Esophagus squamous epithelium (tissue), 5 donors: Measurements from ENCODE around the gene POC1B. TPM values are rescaled to one million over a fixed set of nuclear protein-coding genes. Genes with fewer than 3 reads are reported as not detected.

Experiments used
- DNase-seq: peaks from one replicate; lab custom pipeline; 2025; lab: John Stamatoyannopoulos, UW
- H3K27ac ChIP-seq, 4 donors: fragments of 200-600 bp; sonication (generic); one replicate each; pipeline ENCODE4 v1.5.1; 2016 to 2019; ENCODE audit warnings: mild to moderate bottlenecking in 1 of 4
- H3K27me3 ChIP-seq, 4 donors: fragments of 200-600 bp; sonication (generic); 1 replicate in 3 of 4; 2 replicates in 1 of 4; pipeline versions ENCODE4 v1.5.1 to v1.6.0; 2017 to 2021; ENCODE audit warnings: antibody characterized with exemption in 1 of 4
- H3K36me3 ChIP-seq, 3 donors: fragments of 200-600 bp; sonication (generic); one replicate each; pipeline ENCODE4 v1.5.1; 2016 to 2019
- H3K4me1 ChIP-seq, 3 donors: fragments of 200-600 bp; sonication (generic); one replicate each; pipeline ENCODE4 v1.5.1; 2017 to 2019
- H3K4me3 ChIP-seq, 4 donors: fragments of 200-600 bp; sonication (generic); 1 replicate in 3 of 4; 2 replicates in 1 of 4; pipeline ENCODE4 v1.5.1; 2016 to 2019; ENCODE audit warnings: mild to moderate bottlenecking in 2 of 4, moderate library complexity in 1 of 4
- H3K9me3 ChIP-seq, 3 donors: fragments of 200-600 bp; sonication (generic); one replicate each; pipeline ENCODE4 v1.5.1; 2016 to 2019
- CTCF ChIP-seq, 6 experiments: fragments of 450-650 bp in 4 of 6; fragments of 200-600 bp in 2 of 6; sonication (generic) in 2 of 6; IDR thresholded peaks; one replicate each; pipeline ENCODE4 v1.5.1; 2016 to 2019; ENCODE audit warnings: antibody characterized with exemption in 6 of 6, mild to moderate bottlenecking in 4 of 6, moderate library complexity in 4 of 6
- POLR2A ChIP-seq, 4 donors: fragments of 450-650 bp; IDR thresholded peaks; one replicate each; pipeline ENCODE4 v1.6.1; 2017; ENCODE audit warnings: antibody characterized with exemption in 4 of 4, mild to moderate bottlenecking in 4 of 4, moderate library complexity in 3 of 4
- WGBS, 2 donors: methylation state at CpG; one replicate each; pipeline ENCODE4 v1.1.5; 2018; 5-methylcytosine and 5-hydroxymethylcytosine counted together
- intact Hi-C: fragments of 100-400 bp; cut with DNase I; formaldehyde crosslinking; loops from one replicate; pipeline ENCODE4 v1.15.0; 2022
- total RNA-seq, 4 donors: library from RNA; depleted of rRNA; stranded (reverse); fragments of >200 nt; gene quantifications; one replicate each; pipeline ENCODE4 v1.1.0, GENCODE V29; 2016
- donor health status: DM: yes; HTN: yes; CAD: no.

Gene POC1B
- total RNA-seq, 4 donors from 2014 or later: 12.9 to 21.4 (median 15.3) TPM

GRCh38 chr12:89493670-89494302 is 32.1 kb downstream of the POC1B start:
- H3K4me3 ChIP-seq: no peak overlapping the region
- no peak overlapping the region for H3K27ac ChIP-seq
- TF ChIP-seq CTCF (IDR thresholded peaks at IDR 0.05): no peak
- TF ChIP-seq POLR2A (IDR thresholded peaks at IDR 0.05): no peak
- H3K36me3 ChIP-seq: peaks cover 0 to 29% (median 0%) of the 10 kb centered on the region in 3 donors
- DNase-seq: no peak
- intact Hi-C loops: no loop called here
- 86 to 90% methylated on average over 5 of the region's 5 CpGs for WGBS, 2 donors
- no peaks in the 10 kb centered on the region for H3K27me3 ChIP-seq
- H3K9me3 ChIP-seq: no peaks in the 10 kb centered on the region
- H3K4me1 ChIP-seq: no peaks in the 10 kb centered on the region

- Histone ChIP-seq H3K27ac (no peak overlapping the region), H3K27me3 (no peaks in the 10 kb centered on the region), H3K4me3 (no peak overlapping the region), H3K36me3 (peaks cover 0 to 38% (median 0%) of the 10 kb centered on the region in 3 donors), H3K4me1 (no peaks in the 10 kb centered on the region), H3K9me3 (no peaks in the 10 kb centered on the region)
- TF ChIP-seq CTCF (IDR thresholded peaks at IDR 0.05) (no peak), POLR2A (IDR thresholded peaks at IDR 0.05) (no peak)
- 73 to 75% methylated on average over 5 of the region's 5 CpGs for WGBS, 2 donors
- intact Hi-C loops: no loop called here
- no peak for DNase-seq
Measured at GRCh38 chr12:89492883-89493282, 33.0 kb downstream of the POC1B start.

- Histone ChIP-seq H3K36me3 (peaks cover 0 to 48% (median 0%) of the 10 kb centered on the region in 3 donors), H3K27me3 (no peaks in the 10 kb centered on the region), H3K4me3 (no peak overlapping the region), H3K9me3 (no peaks in the 10 kb centered on the region), H3K4me1 (no peaks in the 10 kb centered on the region), H3K27ac (no peak overlapping the region)
- DNase-seq: no peak
- TF ChIP-seq POLR2A (IDR thresholded peaks at IDR 0.05) (no peak), CTCF (IDR thresholded peaks at IDR 0.05) (no peak)
- intact Hi-C loops: no loop called here
- 89 to 93% methylated on average over 1 of the region's 1 CpG for WGBS, 2 donors
Measured at GRCh38 chr12:89490922-89491321, 34.9 kb downstream of the POC1B start.

GRCh38 chr12:89486264-89486663 is 39.6 kb downstream of the POC1B start:
- H3K27me3 ChIP-seq: no peaks in the 10 kb centered on the region
- no peak overlapping the region for H3K4me3 ChIP-seq
- peaks cover 0 to 43% (median 0%) of the 10 kb centered on the region in 3 donors for H3K36me3 ChIP-seq
- no peaks in the 10 kb centered on the region for H3K4me1 ChIP-seq
- intact Hi-C loops: no loop called here
- WGBS, 2 donors: 89 to 94% methylated on average over 2 of the region's 2 CpGs
- H3K27ac ChIP-seq: no peak overlapping the region
- no peak for DNase-seq
- no peak for TF ChIP-seq POLR2A (IDR thresholded peaks at IDR 0.05)
- no peak for TF ChIP-seq CTCF (IDR thresholded peaks at IDR 0.05)
- no peaks in the 10 kb centered on the region for H3K9me3 ChIP-seq

- Histone ChIP-seq H3K4me3 (no peak overlapping the region), H3K9me3 (no peaks in the 10 kb centered on the region), H3K4me1 (no peaks in the 10 kb centered on the region), H3K27me3 (no peaks in the 10 kb centered on the region), H3K36me3 (peaks cover 0 to 26% (median 0%) of the 10 kb centered on the region in 3 donors), H3K27ac (no peak overlapping the region)
- no peak for TF ChIP-seq CTCF (IDR thresholded peaks at IDR 0.05)
- no peak for TF ChIP-seq POLR2A (IDR thresholded peaks at IDR 0.05)
- DNase-seq: no peak
- intact Hi-C loops: no loop called here
- 78 to 100% methylated on average over 1 of the region's 1 CpG for WGBS, 2 donors
Measured at GRCh38 chr12:89484470-89484869, 41.4 kb downstream of the POC1B start.
